Motor neuron (in vitro differentiated cells): ENCODE results near the gene RAB17. TPM values are rescaled to one million over a fixed set of nuclear protein-coding genes. Genes with fewer than 3 reads are reported as not detected.

ENCODE experiments used
- ATAC-seq, 8 experiments: fragments of 200-7000 bp; cut with Tn5 transposase; replicated peaks in 6 of 8; 2 replicates each; pipeline ENCODE4 v1.8.0; 2021; ENCODE audit warnings: mild to moderate bottlenecking in 8 of 8, moderate library complexity in 8 of 8
- H3K27ac ChIP-seq, 2 donors: fragments of 250-450 bp; sonication (Bioruptor Pico); 2 replicates each; pipeline ENCODE4 v1.9.0; 2021; ENCODE audit warnings: antibody characterized with exemption in 2 of 2, mild to moderate bottlenecking in 2 of 2, moderate library complexity in 1 of 2
- H3K4me1 ChIP-seq, 2 donors: fragments of 250-450 bp; sonication (Bioruptor Pico); replicated peaks in 1 of 2; 2 replicates each; pipeline ENCODE4 v1.6.1; 2021; ENCODE audit warnings: antibody characterized with exemption in 2 of 2, mild to moderate bottlenecking in 2 of 2, moderate library complexity in 1 of 2
- H3K4me3 ChIP-seq, 5 donors: fragments of 250-450 bp; sonication (Bioruptor Pico); 2 replicates each; pipeline ENCODE4 v1.9.0; 2021; ENCODE audit warnings: antibody characterized with exemption in 5 of 5, mild to moderate bottlenecking in 5 of 5, moderate library complexity in 4 of 5
- WGBS, 10 experiments: fragments of 450-650 bp; shearing (Covaris generic); methylation state at CpG; one replicate each; pipeline ENCODE4 v1.0.0; 2022; 5-methylcytosine and 5-hydroxymethylcytosine counted together
- in situ Hi-C, 9 experiments: fragments of 400-800 bp; cut with MboI; loops; one replicate each; pipeline ENCODE4 v1.15.0; 2021; ENCODE audit warnings: low sequenced_read_pairs in 9 of 9, low pct_unique_long_range_greater_than_20kb in 2 of 9; ENCODE audit not compliant: unreplicated experiment in 9 of 9
- total RNA-seq, 8 experiments: library from RNA; unstranded; fragments of 300-600 nt; gene quantifications; 2 replicates each; pipeline versions ENCODE4 v1.2.3 to v1.2.4, GENCODE V29; 2022

The RAB17 gene
- total RNA-seq, 8 experiments from 2014 or later: 0.08 to 1.3 (median 0.65) TPM

GRCh38 chr2:237575869-237576862, 14.4 kb downstream of the RAB17 start:
- in situ Hi-C loops: loop anchor here in 4 of 9 experiments (10.0 to 25.0 kb wide), 3 partner anchors 71 to 169 kb away; no protein-coding TSS in a partner anchor
- ATAC-seq: no peak
- no peaks in the 10 kb centered on the region for H3K4me1 ChIP-seq
- WGBS, 10 experiments: 14 to 100% (median 62%) methylated on average over 1 to 7 of the region's 27 CpGs; no CpG with 5 or more reads in 4 of the 10 experiments
- H3K27ac ChIP-seq: no peak overlapping the region
- H3K4me3 ChIP-seq: no peak overlapping the region

GRCh38 chr2:237574894-237575868, 15.4 kb downstream of the RAB17 start:
- no peak for ATAC-seq
- Histone ChIP-seq H3K4me3 (no peak overlapping the region), H3K27ac (no peak overlapping the region), H3K4me1 (no peaks in the 10 kb centered on the region)
- in situ Hi-C loops: loop anchor here in 5 of 9 experiments (5.0 to 25.0 kb wide), 5 partner anchors 63 to 463 kb away; no protein-coding TSS in a partner anchor
- 20 to 100% (median 80%) methylated on average over 1 to 9 of the region's 25 CpGs; no CpG with 5 or more reads in 2 of the 10 experiments for WGBS, 10 experiments

- no peak for ATAC-seq
- no peaks in the 10 kb centered on the region for H3K4me1 ChIP-seq
- H3K4me3 ChIP-seq: no peak overlapping the region
- WGBS, 10 experiments: 80 to 100% (median 88%) methylated on average over 1 to 4 of the region's 9 CpGs; no CpG with 5 or more reads in 6 of the 10 experiments
- no peak overlapping the region for H3K27ac ChIP-seq
- in situ Hi-C loops: loop anchor here in 3 of 9 experiments (5.0 to 25.0 kb wide), 4 partner anchors 62 to 462 kb away; no protein-coding TSS in a partner anchor
Measured at GRCh38 chr2:237574467-237574866, 16.1 kb downstream of the RAB17 start.

- WGBS, 10 experiments: 0 to 100% (median 91%) methylated on average over 1 to 7 of the region's 8 CpGs
- Histone ChIP-seq H3K27ac (no peak overlapping the region), H3K4me3 (no peak overlapping the region), H3K4me1 (no peaks in the 10 kb centered on the region)
- in situ Hi-C loops: loop anchor here in 3 of 9 experiments (5.0 to 25.0 kb wide), 4 partner anchors 62 to 462 kb away; no protein-coding TSS in a partner anchor
- no peak for ATAC-seq
Measured at GRCh38 chr2:237573721-237574415, 16.7 kb downstream of the RAB17 start.

- Histone ChIP-seq H3K4me3 (no peak overlapping the region), H3K4me1 (no peaks in the 10 kb centered on the region), H3K27ac (no peak overlapping the region)
- no peak for ATAC-seq
- 82 to 88% (median 82%) methylated on average over 2 of the region's 4 CpGs; no CpG with 5 or more reads in 7 of the 10 experiments for WGBS, 10 experiments
- in situ Hi-C loops: loop anchor here in 3 of 9 experiments (5.0 to 25.0 kb wide), 4 partner anchors 60 to 460 kb away; no protein-coding TSS in a partner anchor
Measured at GRCh38 chr2:237572742-237573101, 17.8 kb downstream of the RAB17 start.

- in situ Hi-C loops: loop anchor here in 3 of 9 experiments (5.0 to 25.0 kb wide), 4 partner anchors 60 to 460 kb away; no protein-coding TSS in a partner anchor
- Histone ChIP-seq H3K4me3 (no peak overlapping the region), H3K4me1 (no peaks in the 10 kb centered on the region), H3K27ac (no peak overlapping the region)
- ATAC-seq: peak; percentile 98 to 100 (median 99)
- WGBS, 10 experiments: 0 to 44% (median 16%) methylated on average over 2 to 11 of the region's 24 CpGs; no CpG with 5 or more reads in 2 of the 10 experiments
Measured at GRCh38 chr2:237572021-237572741, 18.4 kb downstream of the RAB17 start.

- in situ Hi-C loops: loop anchor here in 3 of 9 experiments (5.0 to 25.0 kb wide), 4 partner anchors 59 to 459 kb away; no protein-coding TSS in a partner anchor
Measured at GRCh38 chr2:237571551-237571950, 19.0 kb downstream of the RAB17 start.

GRCh38 chr2:237570776-237571335, 19.7 kb downstream of the RAB17 start:
- Histone ChIP-seq H3K4me3 (no peak overlapping the region), H3K27ac (no peak overlapping the region), H3K4me1 (no peaks in the 10 kb centered on the region)
- 52 to 95% (median 75%) methylated on average over 2 to 5 of the region's 9 CpGs; no CpG with 5 or more reads in 5 of the 10 experiments for WGBS, 10 experiments
- in situ Hi-C loops: loop anchor here in 3 of 9 experiments (5.0 to 25.0 kb wide), 4 partner anchors 59 to 459 kb away; no protein-coding TSS in a partner anchor
- ATAC-seq: no peak

More at GRCh38 chr2:237571551-237571950, 19.0 kb downstream of the RAB17 start:
- ATAC-seq: peak in 3 of 8 experiments; percentile 6 to 16 (median 14)
- 90 to 100% (median 95%) methylated on average over 1 to 7 of the region's 7 CpGs; no CpG with 5 or more reads in 6 of the 10 experiments for WGBS, 10 experiments
- Histone ChIP-seq H3K4me1 (no peaks in the 10 kb centered on the region), H3K27ac (no peak overlapping the region), H3K4me3 (no peak overlapping the region)

- WGBS, 10 experiments: 67 to 100% (median 85%) methylated on average over 1 to 3 of the region's 3 CpGs; no CpG with 5 or more reads in 4 of the 10 experiments
- in situ Hi-C loops: loop anchor here in 3 of 9 experiments (5.0 to 25.0 kb wide), 4 partner anchors 58 to 458 kb away; no protein-coding TSS in a partner anchor
- Histone ChIP-seq H3K4me3 (no peak overlapping the region), H3K4me1 (no peaks in the 10 kb centered on the region), H3K27ac (no peak overlapping the region)
- ATAC-seq: no peak
Measured at GRCh38 chr2:237569896-237570295, 20.6 kb downstream of the RAB17 start.

- no peak for ATAC-seq
- WGBS, 10 experiments: 60 to 100% (median 78%) methylated on average over 1 to 5 of the region's 5 CpGs; no CpG with 5 or more reads in 2 of the 10 experiments
- in situ Hi-C loops: loop anchor here in 1 of 9 experiments (25.0 kb wide), 1 partner anchor 457 kb away; no protein-coding TSS in a partner anchor
- Histone ChIP-seq H3K4me1 (no peaks in the 10 kb centered on the region), H3K27ac (no peak overlapping the region), H3K4me3 (no peak overlapping the region)
Measured at GRCh38 chr2:237569041-237569440, 21.5 kb downstream of the RAB17 start.
